Pancreas (tissue), 10 donors: ENCODE data around the gene FTCD. TPM values are rescaled to one million over a fixed set of nuclear protein-coding genes. Genes with fewer than 3 reads are reported as not detected.

Experiments
- ATAC-seq, 4 donors: fragments of 200-7000 bp; cut with Tn5 transposase; one replicate each; pipeline versions ENCODE4 v1.8.0 to v1.9.1; 2020; ENCODE audit warnings: mild to moderate bottlenecking in 4 of 4, moderate library complexity in 4 of 4
- DNase-seq, 6 donors: peaks; one replicate each; pipeline ENCODE4 v3.0.0-alpha.2; 2020
- FAIRE-seq: peaks from 2 replicates; lab custom pipeline; 2012; peaks lifted over from hg19 to GRCh38; lab: Jason Lieb, UNC
- H3K27ac ChIP-seq, 4 donors: fragments of 200-600 bp; sonication (generic); 1 replicate in 3 of 4; 2 replicates in 1 of 4; pipeline versions ENCODE4 v1.5.0 to v1.8.0; 2020
- H3K27me3 ChIP-seq, 4 donors: fragments of 200-600 bp; one replicate each; pipeline ENCODE4 v1.8.0; 2021
- H3K36me3 ChIP-seq, 3 donors: fragments of 200-600 bp; sonication (generic) in 1 of 3; one replicate each; pipeline versions ENCODE4 v1.5.0 to v1.8.0; 2020 to 2021
- H3K4me1 ChIP-seq, 3 donors: fragments of 200-600 bp; one replicate each; pipeline ENCODE4 v1.8.0; 2021
- H3K4me3 ChIP-seq, 4 donors: fragments of 200-600 bp; sonication (generic) in 2 of 4; one replicate each; pipeline versions ENCODE4 v1.5.0 to v1.8.0; 2020 to 2021
- H3K9me3 ChIP-seq, 4 donors: fragments of 200-600 bp; one replicate each; pipeline ENCODE4 v1.8.0; 2021
- CTCF ChIP-seq, 4 donors: fragments of 200-600 bp; sonication (generic) in 3 of 4; IDR thresholded peaks; one replicate each; pipeline versions ENCODE4 v1.5.0 to v1.8.0; 2021; ENCODE audit warnings: antibody characterized with exemption in 4 of 4
- WGBS, 2 donors: extraction: QIAGEN DNeasy Blood & Tissue Kit; methylation state at CpG; one replicate each; pipeline ENCODE4 v1.1.7; 2013; 5-methylcytosine and 5-hydroxymethylcytosine counted together
- intact Hi-C, 3 donors: fragments of 100-400 bp; cut with DNase I; formaldehyde crosslinking; loops; one replicate each; pipeline versions ENCODE4 v1.11.1 to v1.14.2; 2022
- polyA plus RNA-seq, 2 donors: library from polyadenylated mRNA; stranded (reverse); fragments of 200-250 nt; gene quantifications; one replicate each; pipeline ENCODE4 v1.2.3, GENCODE V29; 2013
- total RNA-seq, 6 donors: library from RNA; stranded (reverse); fragmentation: NEBNext Ultra II Directional in 4 of 6; extraction: Animal tissue kit (Norgen Biotek cat#: 25700) in 4 of 6; gene quantifications; one replicate each; pipeline versions ENCODE4 v1.2.1 to v1.2.4, GENCODE V29; 2021 to 2023
- donor health status: healthy with polysubstance abuse.
- donor health status: DM: no; HTN: no; CAD: no; lungs with moderate emphysema.
- donor health status: DM: no; HTN: no; CAD: no.
- donor health status: control.
- donor health status: control.
- donor health status: Bipolar disorder and iron deficiency.
- donor health status: DM: yes; HTN: yes; CAD: no.
- donor health status: DM: no; HTN: no; CAD: no.
- donor health status: DM: no; HTN: no; CAD: no.
- donor health status: DM: yes; HTN: yes; CAD: no.

The FTCD gene
- total and polyA plus RNA-seq, 8 donors: 0.31 to 14.0 (median 0.54) TPM

- Histone ChIP-seq H3K36me3 (no peaks in the 10 kb centered on the region), H3K27me3 (no peaks in the 10 kb centered on the region), H3K27ac (no peak overlapping the region), H3K9me3 (no peaks in the 10 kb centered on the region), H3K4me1 (peaks cover 0 to 4% (median 0%) of the 10 kb centered on the region in 3 donors), H3K4me3 (no peak overlapping the region)
- no peak for TF ChIP-seq CTCF (IDR thresholded peaks at IDR 0.05)
- DNase-seq (peak in 4 of 6 donors; percentile 11 to 57 (median 22)), ATAC-seq (no peak), FAIRE-seq (no peak)
- WGBS, 2 donors: 75 to 84% methylated on average over 16 of the region's 16 CpGs
- intact Hi-C loops: no loop called here
Measured at GRCh38 chr21:46154955-46155513, 345 bp downstream of the FTCD start.

- 85 to 91% methylated on average over 34 to 39 of the region's 39 CpGs for WGBS, 2 donors
- FAIRE-seq: no peak
- Histone ChIP-seq H3K27me3 (no peaks in the 10 kb centered on the region), H3K9me3 (no peaks in the 10 kb centered on the region), H3K36me3 (no peaks in the 10 kb centered on the region), H3K27ac (no peak overlapping the region), H3K4me3 (no peak overlapping the region), H3K4me1 (peaks cover 0 to 4% (median 0%) of the 10 kb centered on the region in 3 donors)
- DNase-seq: peak in 5 of 6 donors; percentile 2 to 55 (median 13)
- TF ChIP-seq CTCF (IDR thresholded peaks at IDR 0.05): no peak
- ATAC-seq: no peak
- intact Hi-C loops: no loop called here
Measured at GRCh38 chr21:46154155-46154954, 1.0 kb downstream of the FTCD start.

- H3K4me1 ChIP-seq: peaks cover 0 to 4% (median 0%) of the 10 kb centered on the region in 3 donors
- DNase-seq: peak; percentile 17 to 89 (median 66)
- peak overlapping the region in 1 of 4 donors; percentile 2 for H3K27ac ChIP-seq
- TF ChIP-seq CTCF (IDR thresholded peaks at IDR 0.05): peak in 3 of 4 donors; percentile 50 to 63 (median 56)
- no peaks in the 10 kb centered on the region for H3K9me3 ChIP-seq
- intact Hi-C loops: no loop called here
- peak; percentile 81 to 95 (median 88) for ATAC-seq
- H3K4me3 ChIP-seq: peak overlapping the region in 2 of 4 donors; percentile 27 to 35
- H3K27me3 ChIP-seq: no peaks in the 10 kb centered on the region
- FAIRE-seq: no peak
- no peaks in the 10 kb centered on the region for H3K36me3 ChIP-seq
- WGBS, 2 donors: 25 to 27% methylated on average over 31 to 33 of the region's 33 CpGs
Measured at GRCh38 chr21:46153247-46154154, 1.9 kb downstream of the FTCD start.

GRCh38 chr21:46152927-46153246 lies 2.5 kb downstream of the FTCD start:
- H3K4me3 ChIP-seq: peak overlapping the region in 2 of 4 donors; percentile 27 to 35

More at GRCh38 chr21:46152927-46153246, 2.5 kb downstream of the FTCD start:
- TF ChIP-seq CTCF (IDR thresholded peaks at IDR 0.05): no peak
- peak; percentile 33 to 60 (median 44) for ATAC-seq
- intact Hi-C loops: no loop called here
- peaks cover 0 to 4% (median 0%) of the 10 kb centered on the region in 3 donors for H3K4me1 ChIP-seq
- no peaks in the 10 kb centered on the region for H3K36me3 ChIP-seq
- no peak for FAIRE-seq
- no peaks in the 10 kb centered on the region for H3K27me3 ChIP-seq
- no peak overlapping the region for H3K27ac ChIP-seq
- H3K9me3 ChIP-seq: no peaks in the 10 kb centered on the region
- peak in 4 of 6 donors; percentile 3 to 79 (median 34) for DNase-seq
- 10 to 18% methylated on average over 17 to 18 of the region's 18 CpGs for WGBS, 2 donors
